H1 (cell line): ENCODE measurements around the gene PPP3CB. TPM values are rescaled to one million over a fixed set of nuclear protein-coding genes. Genes with fewer than 3 reads are reported as not detected.

Experiments used
- CTCF ChIA-PET: fragments of 300-600 bp; sonication (Branson Sonifier 250); formaldehyde crosslinking; loops from one replicate; lab custom pipeline; 2021; ENCODE audit not compliant: partially characterized antibody; lab: Charles Lee
- POLR2A ChIA-PET: fragments of 300-600 bp; sonication (Branson Sonifier 250); formaldehyde crosslinking; loops from one replicate; lab custom pipeline; 2021; ENCODE audit warnings: inconsistent platforms; ENCODE audit not compliant: partially characterized antibody; lab: Charles Lee
- DNase-seq, 2 experiments: peaks; one replicate each; pipeline versions ENCODE4 v3.0.0 to v3.0.0-alpha.2; 2010 to 2022; ENCODE audit warnings: low spot score in 2 of 2, low read depth in 1 of 2, mixed read lengths in 1 of 2
- FAIRE-seq: peaks from 2 replicates; lab custom pipeline; 2011; peaks lifted over from hg19 to GRCh38; lab: Jason Lieb, UNC
- H2AFZ ChIP-seq: 2 replicates; pipeline ENCODE4 v1.8.1; 2012; ENCODE audit warnings: low read length, inconsistent platforms
- H2AK5ac ChIP-seq: 2 replicates; pipeline ENCODE4 v1.6.1; 2013; ENCODE audit warnings: low read depth, low read length
- H2BK120ac ChIP-seq: replicated peaks from 2 replicates; pipeline ENCODE3; 2013; ENCODE audit warnings: low read depth, low read length, inconsistent platforms
- H2BK12ac ChIP-seq: 2 replicates; pipeline ENCODE4 v1.6.1; 2013; ENCODE audit warnings: low read depth, low read length
- H2BK15ac ChIP-seq: 2 replicates; pipeline ENCODE4 v1.6.1; 2013; ENCODE audit warnings: low read length
- H2BK20ac ChIP-seq: 2 replicates; pipeline ENCODE4 v1.6.1; 2013; ENCODE audit warnings: low read length
- H2BK5ac ChIP-seq: 2 replicates; pipeline ENCODE4 v1.6.1; 2013; ENCODE audit warnings: low read depth, low read length
- H3K14ac ChIP-seq: 2 replicates; pipeline ENCODE4 v1.6.1; 2013; ENCODE audit warnings: inconsistent platforms; ENCODE audit not compliant: insufficient read length
- H3K18ac ChIP-seq: 2 replicates; pipeline ENCODE4 v1.6.1; 2013; ENCODE audit warnings: low read length; ENCODE audit errors: extremely low read depth
- H3K23ac ChIP-seq: 2 replicates; pipeline ENCODE4 v1.6.1; 2013; ENCODE audit warnings: inconsistent platforms; ENCODE audit not compliant: insufficient read length
- H3K23me2 ChIP-seq: 2 replicates; pipeline ENCODE4 v1.6.1; 2013; ENCODE audit warnings: low read depth, low read length
- H3K27ac ChIP-seq: 2 replicates; pipeline ENCODE4 v1.6.1; 2011; ENCODE audit warnings: low read depth, low read length, inconsistent platforms
- H3K27me3 ChIP-seq, 4 experiments: replicated peaks in 1 of 4; 1 replicate in 1 of 4; 2 replicates in 3 of 4; pipeline versions ENCODE4 v1.6.1 to v1.8.1; 2011 to 2013; ENCODE audit warnings: low read length in 3 of 4, mild to moderate bottlenecking in 3 of 4, inconsistent platforms in 2 of 4, mixed read lengths in 2 of 4, moderate library complexity in 1 of 4; ENCODE audit not compliant: control insufficient read depth in 3 of 4, insufficient read depth in 3 of 4; ENCODE audit errors: extremely low read depth in 1 of 4
- H3K36me3 ChIP-seq, 4 experiments: 2 replicates each; pipeline versions ENCODE4 v1.6.1 to v1.8.1; 2011 to 2013; ENCODE audit warnings: mild to moderate bottlenecking in 4 of 4, low read length in 3 of 4, moderate library complexity in 2 of 4, control low read depth in 1 of 4, inconsistent platforms in 1 of 4; ENCODE audit not compliant: insufficient read depth in 4 of 4, control insufficient read depth in 2 of 4
- H3K4ac ChIP-seq: replicated peaks from 2 replicates; pipeline ENCODE3; 2013; ENCODE audit warnings: low read length, low read depth, mixed read lengths, inconsistent platforms; ENCODE audit not compliant: insufficient read length
- H3K4me1 ChIP-seq, 4 experiments: replicated peaks in 1 of 4; 1 replicate in 1 of 4; 2 replicates in 3 of 4; pipeline versions ENCODE4 v1.6.1 to v1.8.1; 2011 to 2013; ENCODE audit warnings: low read length in 3 of 4, inconsistent platforms in 2 of 4, mixed read lengths in 1 of 4; ENCODE audit not compliant: insufficient read depth in 4 of 4, control insufficient read depth in 3 of 4
- H3K4me2 ChIP-seq, 2 experiments: 2 replicates each; pipeline versions ENCODE4 v1.6.1 to v1.8.1; 2011 to 2013; ENCODE audit warnings: low read depth in 2 of 2, low read length in 2 of 2, control low read depth in 1 of 2, inconsistent platforms in 1 of 2, mild to moderate bottlenecking in 1 of 2; ENCODE audit not compliant: insufficient read depth in 1 of 2
- H3K4me3 ChIP-seq, 4 experiments: fragments of 200-600, 300-600 bp in 1 of 4; sonication (generic), shearing (Covaris generic), sonication (Bioruptor Twin) in 1 of 4; 2 replicates each; pipeline versions ENCODE4 v1.5.1 to v1.8.1; 2011 to 2016; ENCODE audit warnings: low read length in 4 of 4, low read depth in 3 of 4, control low read depth in 2 of 4, inconsistent platforms in 2 of 4, mild to moderate bottlenecking in 2 of 4, mixed read lengths in 1 of 4, moderate library complexity in 1 of 4; ENCODE audit not compliant: insufficient read depth in 2 of 4; ENCODE audit errors: extremely low read depth in 1 of 4
- H3K56ac ChIP-seq: replicated peaks from 2 replicates; pipeline ENCODE3; 2013; ENCODE audit warnings: low read depth, mild to moderate bottlenecking, mixed read lengths, low read length, inconsistent platforms; ENCODE audit not compliant: insufficient read length
- H3K79me1 ChIP-seq: 2 replicates; pipeline ENCODE4 v1.6.1; 2013; ENCODE audit warnings: low read depth, low read length, control low read depth
- H3K79me2 ChIP-seq, 2 experiments: 2 replicates each; pipeline versions ENCODE4 v1.6.1 to v1.8.1; 2012 to 2013; ENCODE audit warnings: low read length in 2 of 2, mild to moderate bottlenecking in 2 of 2, inconsistent platforms in 1 of 2; ENCODE audit not compliant: insufficient read depth in 2 of 2, control insufficient read depth in 1 of 2
- H3K9ac ChIP-seq, 4 experiments: replicated peaks in 1 of 4; 1 replicate in 1 of 4; 2 replicates in 3 of 4; pipeline versions ENCODE4 v1.6.1 to v1.8.1; 2011 to 2013; ENCODE audit warnings: low read depth in 3 of 4, low read length in 3 of 4, control low read depth in 2 of 4, mild to moderate bottlenecking in 2 of 4, moderate library complexity in 2 of 4, inconsistent platforms in 1 of 4; ENCODE audit errors: extremely low read depth in 1 of 4
- H3K9me3 ChIP-seq, 2 experiments: 2 replicates each; pipeline versions ENCODE4 v1.6.1 to v1.8.1; 2012 to 2013; ENCODE audit warnings: mild to moderate bottlenecking in 2 of 2, moderate library complexity in 2 of 2, control low read depth in 1 of 2, inconsistent platforms in 1 of 2, low read depth in 1 of 2, low read length in 1 of 2, mixed read lengths in 1 of 2; ENCODE audit not compliant: insufficient read depth in 2 of 2
- H4K20me1 ChIP-seq, 2 experiments: replicated peaks in 1 of 2; 2 replicates each; pipeline versions ENCODE3 to v1.8.1; 2011 to 2013; ENCODE audit warnings: inconsistent platforms in 2 of 2, low read length in 2 of 2, mild to moderate bottlenecking in 1 of 2; ENCODE audit not compliant: insufficient read depth in 2 of 2, control insufficient read depth in 1 of 2
- H4K5ac ChIP-seq: 2 replicates; pipeline ENCODE4 v1.6.1; 2013; ENCODE audit warnings: low read length, low read depth, mixed read lengths, inconsistent platforms; ENCODE audit not compliant: insufficient read length
- H4K8ac ChIP-seq: 2 replicates; pipeline ENCODE4 v1.8.0; 2013; ENCODE audit warnings: mild to moderate bottlenecking, moderate library complexity, low read length, inconsistent platforms; ENCODE audit not compliant: insufficient read depth; ENCODE audit errors: extremely low read depth
- H4K91ac ChIP-seq: replicated peaks from 2 replicates; pipeline ENCODE3; 2013; ENCODE audit warnings: low read length, mixed read lengths, inconsistent platforms; ENCODE audit not compliant: insufficient read length
- CBX5 ChIP-seq: fragments of 300-800, 300-1000 bp; sonication (generic); IDR thresholded peaks from 2 replicates; pipeline ENCODE4 v1.7.1; 2016; ENCODE audit warnings: antibody characterized with exemption, low read length, low read depth
- SP4 ChIP-seq: IDR thresholded peaks from 2 replicates; pipeline ENCODE4 v1.6.1; 2012; ENCODE audit warnings: low read length, inconsistent platforms
- TCF12 ChIP-seq: IDR thresholded peaks from 2 replicates; pipeline ENCODE4 v1.6.1; 2011; ENCODE audit warnings: low read depth, mild to moderate bottlenecking, low read length
- WGBS, 2 experiments: shearing (Covaris generic) in 1 of 2; methylation state at CpG; one replicate each; pipeline versions ENCODE4 v1.1.6 to v1.1.7; 2013 to 2015; ENCODE audit warnings: low lambda C conversion rate in 2 of 2, mixed read lengths in 2 of 2, inconsistent platforms in 1 of 2, low coverage in 1 of 2, missing lambda C conversion rate in 1 of 2; ENCODE audit not compliant: insufficient replicate concordance in 2 of 2, insufficient coverage in 1 of 2, insufficient read length in 1 of 2; ENCODE audit errors: extremely low coverage in 1 of 2, missing lambda C conversion rate in 1 of 2; 5-methylcytosine and 5-hydroxymethylcytosine counted together
- polyA plus RNA-seq, 7 experiments: library from polyadenylated mRNA; depleted of rRNA in 3 of 7; stranded (reverse) in 5 of 7; unstranded in 2 of 7; fragments of >200 nt in 5 of 7; fragments of 200-250 nt in 2 of 7; gene quantifications; 1 replicate in 5 of 7; 2 replicates in 1 of 7; 4 replicates in 1 of 7; pipeline versions ENCODE4 v1.2.1 to v1.2.3, GENCODE V29; 2011 to 2013; ENCODE audit warnings: missing spikeins in 2 of 7, mixed read lengths in 2 of 7
- total RNA-seq: library from RNA; stranded (reverse); fragmentation: NEBNext Ultra II Directional; extraction: Animal tissue kit (Norgen Biotek cat#: 25700); gene quantifications from 2 replicates; pipeline ENCODE4 v1.2.1, GENCODE V29; 2021
- TF ChIP-seq, protein P1 (sequence below), 3 experiments: IDR thresholded peaks; 1 replicate in 2 of 3; 2 replicates in 1 of 3; pipeline versions ENCODE4 v1.5.1 to v1.6.1; 2011; ENCODE audit warnings: low read length in 3 of 3, mild to moderate bottlenecking in 3 of 3, inconsistent platforms in 2 of 3, low read depth in 1 of 3, moderate library complexity in 1 of 3; ENCODE audit not compliant: insufficient read depth in 1 of 3; ENCODE audit errors: control extremely low read depth in 1 of 3

PPP3CB gene
- total and polyA plus RNA-seq, 2 of the 8 experiments (the other 6 are each of a cell fraction or from before 2014, with no cell fraction given): 10.5 to 36.3 TPM

DNA sequence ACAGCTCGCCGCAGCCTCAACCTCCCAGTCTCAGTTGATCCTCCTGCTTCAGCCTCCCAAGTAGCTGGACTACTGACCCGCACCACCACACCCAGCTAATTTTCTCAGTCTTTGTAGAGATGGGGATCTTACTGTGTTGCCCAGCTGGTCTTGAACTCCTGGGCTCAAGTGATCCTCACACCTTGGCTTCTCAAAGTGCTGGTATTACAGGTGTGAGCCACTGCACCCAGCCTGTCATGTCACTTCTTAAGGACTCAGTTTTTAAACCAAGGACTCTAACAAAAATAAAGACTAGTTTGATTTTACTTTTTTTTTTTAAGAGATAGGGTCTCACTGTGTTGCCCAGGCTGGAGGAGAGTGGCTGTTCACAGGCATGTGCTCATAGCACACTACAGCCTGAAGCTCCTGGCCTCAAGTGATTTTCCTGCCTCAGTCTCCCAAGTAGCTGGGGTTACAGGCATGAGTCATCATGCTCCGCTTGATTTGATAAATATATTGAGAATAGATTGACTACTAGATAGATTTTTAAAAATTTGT, 16.5 kb upstream of the PPP3CB start:
- H3K23me2 ChIP-seq: no peaks in the 10 kb centered on the region
- no peak overlapping the region for H2BK20ac ChIP-seq
- no peak overlapping the region for H2AK5ac ChIP-seq
- no peaks in the 10 kb centered on the region for H4K20me1 ChIP-seq
- ChIA-PET POLR2A (no interaction called here), CTCF (interaction anchor here (0.7 to 2.8 kb wide), 3 partner anchors 10 to 565 kb away, joined by 4 to 14 read pairs (median 4); no protein-coding TSS in a partner anchor)
- H3K18ac ChIP-seq: no peak overlapping the region
- no peak overlapping the region for H3K27ac ChIP-seq
- no peak overlapping the region for H3K4me2 ChIP-seq
- H2BK15ac ChIP-seq: no peak overlapping the region
- no peaks in the 10 kb centered on the region for H3K4me1 ChIP-seq
- WGBS, 2 experiments: 100% methylated on average over 4 of the region's 4 CpGs; no CpG with 5 or more reads in 1 of the 2 experiments
- no peak overlapping the region for H2AFZ ChIP-seq
- no peak overlapping the region for H3K4ac ChIP-seq
- no peak overlapping the region for H4K5ac ChIP-seq
- H3K27me3 ChIP-seq: no peaks in the 10 kb centered on the region
- H4K91ac ChIP-seq: no peak overlapping the region
- H2BK120ac ChIP-seq: no peak overlapping the region
- peaks cover 2 to 14% (median 11%) of the 10 kb centered on the region in 4 experiments; a peak in 6 of 8 replicates for H3K36me3 ChIP-seq
- no peaks in the 10 kb centered on the region for H3K79me1 ChIP-seq
- H3K9ac ChIP-seq: no peak overlapping the region
- no peak overlapping the region for H3K14ac ChIP-seq
- H3K4me3 ChIP-seq: no peak overlapping the region
- no peak overlapping the region for H4K8ac ChIP-seq
- no peaks in the 10 kb centered on the region for H3K79me2 ChIP-seq
- H3K56ac ChIP-seq: no peak overlapping the region
- DNase-seq (no peak), FAIRE-seq (no peak)
- H3K23ac ChIP-seq: no peak overlapping the region
- H2BK12ac ChIP-seq: no peak overlapping the region
- H3K9me3 ChIP-seq: no peaks in the 10 kb centered on the region
- TF ChIP-seq SP4 (no peak), CBX5 (no peak), TCF12 (no peak)
- TF ChIP-seq, protein P1, sequence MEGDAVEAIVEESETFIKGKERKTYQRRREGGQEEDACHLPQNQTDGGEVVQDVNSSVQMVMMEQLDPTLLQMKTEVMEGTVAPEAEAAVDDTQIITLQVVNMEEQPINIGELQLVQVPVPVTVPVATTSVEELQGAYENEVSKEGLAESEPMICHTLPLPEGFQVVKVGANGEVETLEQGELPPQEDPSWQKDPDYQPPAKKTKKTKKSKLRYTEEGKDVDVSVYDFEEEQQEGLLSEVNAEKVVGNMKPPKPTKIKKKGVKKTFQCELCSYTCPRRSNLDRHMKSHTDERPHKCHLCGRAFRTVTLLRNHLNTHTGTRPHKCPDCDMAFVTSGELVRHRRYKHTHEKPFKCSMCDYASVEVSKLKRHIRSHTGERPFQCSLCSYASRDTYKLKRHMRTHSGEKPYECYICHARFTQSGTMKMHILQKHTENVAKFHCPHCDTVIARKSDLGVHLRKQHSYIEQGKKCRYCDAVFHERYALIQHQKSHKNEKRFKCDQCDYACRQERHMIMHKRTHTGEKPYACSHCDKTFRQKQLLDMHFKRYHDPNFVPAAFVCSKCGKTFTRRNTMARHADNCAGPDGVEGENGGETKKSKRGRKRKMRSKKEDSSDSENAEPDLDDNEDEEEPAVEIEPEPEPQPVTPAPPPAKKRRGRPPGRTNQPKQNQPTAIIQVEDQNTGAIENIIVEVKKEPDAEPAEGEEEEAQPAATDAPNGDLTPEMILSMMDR (IDR thresholded peaks at IDR 0.05; ENCODE audit: control extremely low read depth in 1 of 3, insufficient read depth in 1 of 3, low read depth in 1 of 3, low read length in 3 of 3): no peak
- TF ChIP-seq, all 59 proteins: peak for 0
- no peak overlapping the region for H2BK5ac ChIP-seq
